ENCODE results near the gene IFNA1.

GRCh38 chr9:21481470-21482056, 41.3 kb downstream of the IFNA1 start:
- no peak for TF ChIP-seq POLR2AphosphoS5 (IDR thresholded peaks at IDR 0.05; ENCODE audit: borderline replicate concordance, low read depth, low read length)
- no peak for TF ChIP-seq EZH2 (IDR thresholded peaks at IDR 0.05)
